ENCODE data around the gene SNX6.
"Not testable (repeated sequence)": the region's sequence is repeated elsewhere in the genome, so short reads cannot be mapped to it uniquely, and the experiment has no call there.

- TF ChIP-seq EP300 (IDR thresholded peaks at IDR 0.05); CTCF (IDR thresholded peaks at IDR 0.05); POLR2AphosphoS5 (IDR thresholded peaks at IDR 0.05); POLR2A (IDR thresholded peaks at IDR 0.05; ENCODE audit: low read depth): not testable (repeated sequence)
These were observed 109.5 kb downstream of the SNX6 start for GRCh38 chr14:34520304-34520970.
